H1 (cell line): ENCODE measurements around the gene ARAP3. TPM values are rescaled to one million over a fixed set of nuclear protein-coding genes. Genes with fewer than 3 reads are reported as not detected.

ENCODE experiments used
- CEBPB ChIP-seq: IDR thresholded peaks from 2 replicates; pipeline ENCODE4 v1.6.1; 2012; ENCODE audit warnings: low read depth, low read length
- CTCF ChIP-seq, 3 experiments: IDR thresholded peaks; 1 replicate in 2 of 3; 2 replicates in 1 of 3; pipeline versions ENCODE4 v1.5.1 to v1.6.1; 2011; ENCODE audit warnings: low read length in 3 of 3, mild to moderate bottlenecking in 3 of 3, inconsistent platforms in 2 of 3, low read depth in 1 of 3, moderate library complexity in 1 of 3; ENCODE audit not compliant: insufficient read depth in 1 of 3; ENCODE audit errors: control extremely low read depth in 1 of 3
- EGR1 ChIP-seq: IDR thresholded peaks from 2 replicates; pipeline ENCODE4 v1.6.1; 2011; ENCODE audit warnings: low read depth, low read length, borderline replicate concordance
- SIN3A ChIP-seq, 2 experiments: IDR thresholded peaks in 1 of 2; conservative IDR thresholded peaks in 1 of 2; 2 replicates each; pipeline ENCODE4 v1.6.1; 2011 to 2012; ENCODE audit warnings: low read length in 2 of 2, improper control_type of control experiment in 1 of 2, low read depth in 1 of 2, mild to moderate bottlenecking in 1 of 2
- TAF7 ChIP-seq: optimal IDR thresholded peaks from 2 replicates; pipeline ENCODE3; 2011; ENCODE audit warnings: low read depth, mild to moderate bottlenecking, inconsistent platforms, low read length, moderate library complexity, borderline replicate concordance
- YY1 ChIP-seq: IDR thresholded peaks from 2 replicates; pipeline ENCODE4 v1.6.1; 2011; ENCODE audit warnings: low read depth, mild to moderate bottlenecking, low read length
- polyA plus RNA-seq, 7 experiments: library from polyadenylated mRNA; depleted of rRNA in 3 of 7; stranded (reverse) in 5 of 7; unstranded in 2 of 7; fragments of >200 nt in 5 of 7; fragments of 200-250 nt in 2 of 7; gene quantifications; 1 replicate in 5 of 7; 2 replicates in 1 of 7; 4 replicates in 1 of 7; pipeline versions ENCODE4 v1.2.1 to v1.2.3, GENCODE V29; 2011 to 2013; ENCODE audit warnings: missing spikeins in 2 of 7, mixed read lengths in 2 of 7
- total RNA-seq: library from RNA; stranded (reverse); fragmentation: NEBNext Ultra II Directional; extraction: Animal tissue kit (Norgen Biotek cat#: 25700); gene quantifications from 2 replicates; pipeline ENCODE4 v1.2.1, GENCODE V29; 2021

ARAP3 gene
- total and polyA plus RNA-seq, 2 of the 8 experiments (the other 6 are each of a cell fraction or from before 2014, with no cell fraction given) = 14.4 to 48.6 TPM

- TF ChIP-seq EGR1 = no peak
- 0 out of 2 replicates have a peak, but pooled peaks have one; percentile 32 for TF ChIP-seq YY1
- TF ChIP-seq SIN3A (conservative IDR thresholded peaks at IDR 0.05 in 1 of 2, IDR thresholded peaks at IDR 0.05 in 1 of 2; ENCODE audit: low read depth in 1 of 2, low read length in 2 of 2) = peak; percentile 99
- TF ChIP-seq CEBPB = no peak
- no peak for TF ChIP-seq TAF7
- TF ChIP-seq CTCF (IDR thresholded peaks at IDR 0.05; ENCODE audit: control extremely low read depth in 1 of 3, insufficient read depth in 1 of 3, low read depth in 1 of 3, low read length in 3 of 3) = peak in 2 of 3 experiments; percentile 64 to 67; a peak in 3 of 4 replicates
These were observed 44.1 kb downstream of the ARAP3 start (continued) for GRCh38 chr5:141637767-141638419.
